ENCODE measurements around the gene SPP1. TPM values are rescaled to one million over a fixed set of nuclear protein-coding genes. Genes with fewer than 3 reads are reported as not detected.

The SPP1 gene
- total RNA-seq, 2 donors from 2014 or later: 0.31 to 8.8 TPM

DNA sequence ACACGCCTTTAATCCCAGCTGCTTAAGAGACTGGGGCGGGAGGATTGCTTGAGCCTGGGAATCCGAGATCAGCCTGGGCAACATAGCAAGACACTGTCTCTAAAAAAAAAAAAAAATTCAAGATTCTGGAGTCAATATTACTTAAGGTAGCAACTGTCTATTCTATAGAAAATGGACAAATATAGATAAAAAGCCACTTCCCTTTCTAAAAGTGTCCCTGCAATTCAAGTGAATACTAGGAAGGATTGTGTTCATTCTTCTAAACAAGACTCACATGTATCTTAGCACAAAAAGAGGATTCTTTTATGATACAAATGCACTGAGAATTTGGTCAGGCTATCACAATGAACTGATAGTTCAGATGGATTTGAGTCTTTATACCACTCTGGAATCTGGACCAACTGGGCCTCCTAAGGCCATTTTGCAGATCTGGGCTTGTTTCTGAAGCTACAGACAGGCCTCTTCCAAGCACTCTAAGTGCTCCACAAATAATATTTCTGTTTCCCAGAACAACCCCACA, 38.9 kb downstream of the SPP1 start:
- Mint-ChIP-seq H3K27ac (no peak overlapping the region), H3K4me3 (no peak overlapping the region)
- 89 to 94% methylated on average over 2 to 3 of the region's 3 CpGs for WGBS, 2 experiments (ENCODE audit: insufficient coverage in 1 of 2, insufficient read length in 1 of 2)

DNA sequence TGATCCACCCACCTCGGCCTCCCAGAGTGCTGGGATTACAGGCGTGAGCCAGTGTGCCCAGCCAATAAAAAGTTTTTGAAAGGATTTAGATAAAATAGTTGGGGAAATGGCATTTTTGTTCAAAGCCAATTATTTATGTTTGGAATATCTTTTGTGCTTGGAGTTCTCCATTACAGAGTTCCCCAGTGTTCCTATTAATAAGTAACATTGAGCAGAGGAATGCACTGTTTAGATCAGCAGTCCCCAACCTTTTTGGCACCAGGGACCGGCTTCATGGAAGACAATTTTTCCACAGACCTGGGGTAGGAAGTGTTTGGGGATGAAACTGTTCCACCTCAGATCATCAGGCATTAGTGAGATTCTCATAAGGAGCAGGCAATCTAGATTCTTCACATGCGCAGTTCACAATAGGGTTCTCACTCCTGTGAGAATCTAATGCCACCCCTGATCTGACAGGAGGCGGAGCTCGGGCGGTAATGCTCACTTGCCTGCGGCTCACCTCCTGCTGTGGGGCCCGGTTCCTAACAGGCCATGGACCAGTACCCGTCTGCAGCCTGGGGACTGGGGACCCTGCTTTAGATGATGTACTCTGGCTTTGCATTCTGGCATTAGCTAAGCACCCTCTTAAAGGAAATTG, 40.3 kb downstream of the SPP1 start:
- H3K4me1 Mint-ChIP-seq: peaks cover 16% of the 10 kb centered on the region
- 90 to 93% methylated on average over 7 to 10 of the region's 10 CpGs for WGBS, 2 experiments (ENCODE audit: insufficient coverage in 1 of 2, insufficient read length in 1 of 2)
- no peak overlapping the region for H3K4me3 ChIP-seq (ENCODE audit: low read length)

More for the DNA sequence above, 38.9 kb downstream of the SPP1 start:
- Histone ChIP-seq H3K4me1 (ENCODE audit: control insufficient read depth, insufficient read depth, low read length) (peaks cover 3% of the 10 kb centered on the region), H3K9ac (ENCODE audit: extremely low read depth, low read length, poor library complexity, severe bottlenecking) (no peak overlapping the region), H3K4me3 (ENCODE audit: low read length) (no peak overlapping the region), H3K9me3 (ENCODE audit: control insufficient read depth, low read length) (no peaks in the 10 kb centered on the region), H3K36me3 (ENCODE audit: control insufficient read depth, insufficient read depth, low read length) (peaks cover 4% of the 10 kb centered on the region), H3K27me3 (ENCODE audit: control insufficient read depth, insufficient read depth, low read length, poor library complexity, severe bottlenecking) (no peaks in the 10 kb centered on the region), H3K27ac (ENCODE audit: low read depth, low read length) (no peak overlapping the region)
- Mint-ChIP-seq H3K36me3 (ENCODE audit: low read depth) (peaks cover 7% of the 10 kb centered on the region), H3K9me3 (no peaks in the 10 kb centered on the region), H3K27me3 (ENCODE audit: insufficient read depth) (no peaks in the 10 kb centered on the region), H3K4me1 (peaks cover 21% of the 10 kb centered on the region)
- TF ChIP-seq, protein P1, sequence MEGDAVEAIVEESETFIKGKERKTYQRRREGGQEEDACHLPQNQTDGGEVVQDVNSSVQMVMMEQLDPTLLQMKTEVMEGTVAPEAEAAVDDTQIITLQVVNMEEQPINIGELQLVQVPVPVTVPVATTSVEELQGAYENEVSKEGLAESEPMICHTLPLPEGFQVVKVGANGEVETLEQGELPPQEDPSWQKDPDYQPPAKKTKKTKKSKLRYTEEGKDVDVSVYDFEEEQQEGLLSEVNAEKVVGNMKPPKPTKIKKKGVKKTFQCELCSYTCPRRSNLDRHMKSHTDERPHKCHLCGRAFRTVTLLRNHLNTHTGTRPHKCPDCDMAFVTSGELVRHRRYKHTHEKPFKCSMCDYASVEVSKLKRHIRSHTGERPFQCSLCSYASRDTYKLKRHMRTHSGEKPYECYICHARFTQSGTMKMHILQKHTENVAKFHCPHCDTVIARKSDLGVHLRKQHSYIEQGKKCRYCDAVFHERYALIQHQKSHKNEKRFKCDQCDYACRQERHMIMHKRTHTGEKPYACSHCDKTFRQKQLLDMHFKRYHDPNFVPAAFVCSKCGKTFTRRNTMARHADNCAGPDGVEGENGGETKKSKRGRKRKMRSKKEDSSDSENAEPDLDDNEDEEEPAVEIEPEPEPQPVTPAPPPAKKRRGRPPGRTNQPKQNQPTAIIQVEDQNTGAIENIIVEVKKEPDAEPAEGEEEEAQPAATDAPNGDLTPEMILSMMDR (conservative IDR thresholded peaks at IDR 0.05): no peak
- DNase-seq: no peak

DNA sequence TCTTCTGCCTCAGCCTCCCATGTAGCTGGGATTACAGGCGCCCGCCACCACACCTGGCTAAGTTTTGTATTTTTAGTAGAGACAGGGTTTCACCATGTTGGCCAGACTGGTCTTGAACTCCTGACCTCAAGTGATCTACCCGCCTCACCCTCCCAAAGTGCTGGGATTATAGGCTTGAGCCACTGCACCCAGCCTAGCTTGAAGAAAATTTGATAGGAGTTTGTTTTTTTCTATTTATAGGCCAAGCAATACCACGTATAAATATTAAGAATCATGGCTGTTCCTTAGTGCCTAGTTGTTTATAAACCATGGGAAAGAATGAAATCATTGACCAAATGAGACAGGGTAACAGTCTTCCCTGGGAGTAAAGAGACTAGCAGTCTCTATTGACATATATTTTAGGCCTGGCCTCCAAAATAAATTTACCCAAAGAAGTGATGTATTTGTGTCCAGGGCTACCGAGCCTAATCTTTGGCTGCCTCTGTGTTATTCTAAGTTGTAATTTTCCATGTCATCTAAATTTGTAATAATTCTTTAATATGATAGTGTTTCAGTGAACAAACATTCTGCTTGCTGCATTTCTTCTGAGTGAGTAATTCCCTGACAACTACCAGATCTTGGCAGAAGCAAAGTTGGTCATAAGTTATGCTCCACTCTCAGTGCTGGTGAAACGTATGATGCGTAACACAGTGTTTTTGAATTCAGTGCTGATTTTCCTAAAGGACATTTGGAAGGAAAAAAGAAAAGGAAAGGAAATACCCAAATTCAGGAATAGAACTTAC, 42.2 kb downstream of the SPP1 start:
- Histone ChIP-seq H3K4me1 (ENCODE audit: control insufficient read depth, insufficient read depth, low read length) (no peaks in the 10 kb centered on the region), H3K36me3 (ENCODE audit: control insufficient read depth, insufficient read depth, low read length) (peaks cover 28% of the 10 kb centered on the region), H3K9ac (ENCODE audit: extremely low read depth, low read length, poor library complexity, severe bottlenecking) (no peak overlapping the region), H3K27ac (ENCODE audit: low read depth, low read length) (no peak overlapping the region), H3K9me3 (ENCODE audit: control insufficient read depth, low read length) (no peaks in the 10 kb centered on the region), H3K27me3 (ENCODE audit: control insufficient read depth, insufficient read depth, low read length, poor library complexity, severe bottlenecking) (no peaks in the 10 kb centered on the region), H3K4me3 (ENCODE audit: low read length) (no peak overlapping the region)
- Mint-ChIP-seq H3K4me1 (peaks cover 15% of the 10 kb centered on the region), H3K36me3 (ENCODE audit: low read depth) (peaks cover 25% of the 10 kb centered on the region), H3K4me3 (no peak overlapping the region), H3K9me3 (no peaks in the 10 kb centered on the region), H3K27me3 (ENCODE audit: insufficient read depth) (no peaks in the 10 kb centered on the region), H3K27ac (no peak overlapping the region)
- TF ChIP-seq, protein P1 (conservative IDR thresholded peaks at IDR 0.05): no peak
- DNase-seq: no peak
- WGBS, 2 experiments (ENCODE audit: insufficient coverage in 1 of 2, insufficient read length in 1 of 2): 95 to 100% methylated on average over 2 to 7 of the region's 7 CpGs

More for the DNA sequence above, 40.3 kb downstream of the SPP1 start:
- Mint-ChIP-seq H3K27ac (peak overlapping the region; percentile 22), H3K36me3 (ENCODE audit: low read depth) (peaks cover 14% of the 10 kb centered on the region), H3K27me3 (ENCODE audit: insufficient read depth) (no peaks in the 10 kb centered on the region), H3K4me3 (no peak overlapping the region), H3K9me3 (no peaks in the 10 kb centered on the region)
- no peaks in the 10 kb centered on the region for H3K9me3 ChIP-seq (ENCODE audit: control insufficient read depth, low read length)
- TF ChIP-seq, protein P1 (conservative IDR thresholded peaks at IDR 0.05): no peak
- H3K4me1 ChIP-seq (ENCODE audit: control insufficient read depth, insufficient read depth, low read length): no peaks in the 10 kb centered on the region
- peaks cover 14% of the 10 kb centered on the region for H3K36me3 ChIP-seq (ENCODE audit: control insufficient read depth, insufficient read depth, low read length)
- H3K27ac ChIP-seq (ENCODE audit: low read depth, low read length): no peak overlapping the region
- H3K9ac ChIP-seq (ENCODE audit: extremely low read depth, low read length, poor library complexity, severe bottlenecking): no peak overlapping the region
- DNase-seq: no peak
- H3K27me3 ChIP-seq (ENCODE audit: control insufficient read depth, insufficient read depth, low read length, poor library complexity, severe bottlenecking): no peaks in the 10 kb centered on the region

Data from endodermal cell (in vitro differentiated cells).